Suprapubic skin (tissue), 4 donors: ENCODE measurements around the gene ARMCX6.

Experiments used
- EP300 ChIP-seq: sonication (generic); formaldehyde crosslinking; IDR thresholded peaks from one replicate; pipeline ENCODE4 v1.6.1; 2017; ENCODE audit warnings: antibody characterized with exemption
- POLR2A ChIP-seq, 2 donors: fragments of 450-650 bp; IDR thresholded peaks; one replicate each; pipeline ENCODE4 v1.6.1; 2017; ENCODE audit warnings: antibody characterized with exemption in 2 of 2, mild to moderate bottlenecking in 2 of 2, moderate library complexity in 2 of 2
- POLR2AphosphoS5 ChIP-seq, 3 donors: sonication (generic); formaldehyde crosslinking; IDR thresholded peaks; one replicate each; pipeline ENCODE4 v1.6.1; 2017; ENCODE audit warnings: antibody characterized with exemption in 3 of 3
- TF ChIP-seq, protein P1 (sequence below), 2 donors: fragments of 200-600 bp in 1 of 2; fragments of 450-650 bp in 1 of 2; sonication (generic) in 1 of 2; IDR thresholded peaks; one replicate each; pipeline ENCODE4 v1.5.1; 2016 to 2019; ENCODE audit warnings: antibody characterized with exemption in 2 of 2, mild to moderate bottlenecking in 1 of 2, moderate library complexity in 1 of 2

DNA sequence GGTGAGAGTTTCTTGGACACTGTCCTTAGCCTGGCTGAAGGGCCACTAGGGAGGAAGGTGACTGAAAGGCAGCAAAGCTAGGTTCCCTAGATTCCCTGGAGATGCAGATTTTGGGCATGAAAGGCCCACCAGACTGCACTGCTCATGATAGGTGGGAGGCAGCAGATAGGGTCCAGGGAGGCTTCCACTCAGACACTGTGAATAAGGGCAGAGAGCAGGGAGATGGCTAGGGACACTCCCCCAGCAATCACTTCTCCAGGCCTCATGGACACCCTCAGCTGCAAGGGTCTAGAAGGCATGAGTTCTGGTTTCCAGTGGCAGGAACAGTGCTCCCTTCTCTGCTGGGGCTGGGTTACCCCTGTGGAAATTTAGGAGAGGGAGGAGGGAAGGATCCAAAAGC is 21.8 kb upstream of the ARMCX6 start:
- TF ChIP-seq POLR2AphosphoS5 (IDR thresholded peaks at IDR 0.05) (no peak), POLR2A (IDR thresholded peaks at IDR 0.05) (no peak), EP300 (no peak)
- TF ChIP-seq, protein P1, sequence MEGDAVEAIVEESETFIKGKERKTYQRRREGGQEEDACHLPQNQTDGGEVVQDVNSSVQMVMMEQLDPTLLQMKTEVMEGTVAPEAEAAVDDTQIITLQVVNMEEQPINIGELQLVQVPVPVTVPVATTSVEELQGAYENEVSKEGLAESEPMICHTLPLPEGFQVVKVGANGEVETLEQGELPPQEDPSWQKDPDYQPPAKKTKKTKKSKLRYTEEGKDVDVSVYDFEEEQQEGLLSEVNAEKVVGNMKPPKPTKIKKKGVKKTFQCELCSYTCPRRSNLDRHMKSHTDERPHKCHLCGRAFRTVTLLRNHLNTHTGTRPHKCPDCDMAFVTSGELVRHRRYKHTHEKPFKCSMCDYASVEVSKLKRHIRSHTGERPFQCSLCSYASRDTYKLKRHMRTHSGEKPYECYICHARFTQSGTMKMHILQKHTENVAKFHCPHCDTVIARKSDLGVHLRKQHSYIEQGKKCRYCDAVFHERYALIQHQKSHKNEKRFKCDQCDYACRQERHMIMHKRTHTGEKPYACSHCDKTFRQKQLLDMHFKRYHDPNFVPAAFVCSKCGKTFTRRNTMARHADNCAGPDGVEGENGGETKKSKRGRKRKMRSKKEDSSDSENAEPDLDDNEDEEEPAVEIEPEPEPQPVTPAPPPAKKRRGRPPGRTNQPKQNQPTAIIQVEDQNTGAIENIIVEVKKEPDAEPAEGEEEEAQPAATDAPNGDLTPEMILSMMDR (IDR thresholded peaks at IDR 0.05): no peak
